ENCODE measurements around the gene CERS6.

Gene CERS6

DNA sequence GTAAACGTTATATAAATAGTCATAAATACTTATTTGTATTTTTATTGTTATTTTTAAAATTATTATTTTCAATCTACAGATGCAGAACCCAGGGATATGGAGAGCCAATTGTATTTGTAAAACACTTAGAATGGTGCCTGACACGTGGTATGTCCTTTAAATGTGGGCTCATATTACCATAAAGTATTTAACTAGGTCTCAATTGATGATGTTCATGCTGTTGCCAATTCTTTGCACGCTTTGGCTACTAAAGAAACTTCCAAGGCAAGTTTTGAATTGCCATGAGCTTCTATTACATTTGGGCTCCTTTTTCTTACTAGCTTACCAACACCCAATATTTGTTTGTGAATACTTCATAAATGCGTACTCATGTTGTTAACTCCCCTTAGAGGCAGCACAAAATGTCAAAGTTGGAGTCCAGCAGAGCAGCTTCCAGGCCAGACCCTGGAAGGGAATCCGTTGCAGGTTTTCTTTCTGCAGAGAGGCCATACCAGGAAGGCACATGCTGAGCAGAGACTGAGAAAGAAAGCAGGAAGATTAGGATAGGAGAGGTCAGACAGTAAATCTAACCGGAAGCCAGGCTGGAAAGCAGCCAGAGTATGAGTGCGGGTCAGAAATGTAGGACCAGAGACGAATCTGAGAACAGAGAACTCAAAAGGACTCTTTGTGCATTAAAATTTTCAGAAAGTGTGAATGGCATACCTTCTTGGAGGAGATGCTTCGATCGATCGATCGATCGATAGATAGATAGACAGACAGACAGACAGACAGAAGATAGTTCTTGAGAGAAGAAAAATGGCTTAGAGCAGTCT is 342.2 kb downstream of the CERS6 start:
- TF ChIP-seq, protein P1, sequence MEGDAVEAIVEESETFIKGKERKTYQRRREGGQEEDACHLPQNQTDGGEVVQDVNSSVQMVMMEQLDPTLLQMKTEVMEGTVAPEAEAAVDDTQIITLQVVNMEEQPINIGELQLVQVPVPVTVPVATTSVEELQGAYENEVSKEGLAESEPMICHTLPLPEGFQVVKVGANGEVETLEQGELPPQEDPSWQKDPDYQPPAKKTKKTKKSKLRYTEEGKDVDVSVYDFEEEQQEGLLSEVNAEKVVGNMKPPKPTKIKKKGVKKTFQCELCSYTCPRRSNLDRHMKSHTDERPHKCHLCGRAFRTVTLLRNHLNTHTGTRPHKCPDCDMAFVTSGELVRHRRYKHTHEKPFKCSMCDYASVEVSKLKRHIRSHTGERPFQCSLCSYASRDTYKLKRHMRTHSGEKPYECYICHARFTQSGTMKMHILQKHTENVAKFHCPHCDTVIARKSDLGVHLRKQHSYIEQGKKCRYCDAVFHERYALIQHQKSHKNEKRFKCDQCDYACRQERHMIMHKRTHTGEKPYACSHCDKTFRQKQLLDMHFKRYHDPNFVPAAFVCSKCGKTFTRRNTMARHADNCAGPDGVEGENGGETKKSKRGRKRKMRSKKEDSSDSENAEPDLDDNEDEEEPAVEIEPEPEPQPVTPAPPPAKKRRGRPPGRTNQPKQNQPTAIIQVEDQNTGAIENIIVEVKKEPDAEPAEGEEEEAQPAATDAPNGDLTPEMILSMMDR (IDR thresholded peaks at IDR 0.05; ENCODE audit: low read length, missing control alignments), result no peak
- no peak for DNase-seq (ENCODE audit: low read depth)
- H3K4me3 ChIP-seq (replicated peaks; ENCODE audit: low read depth, low read length), result no peak overlapping the region

DNA sequence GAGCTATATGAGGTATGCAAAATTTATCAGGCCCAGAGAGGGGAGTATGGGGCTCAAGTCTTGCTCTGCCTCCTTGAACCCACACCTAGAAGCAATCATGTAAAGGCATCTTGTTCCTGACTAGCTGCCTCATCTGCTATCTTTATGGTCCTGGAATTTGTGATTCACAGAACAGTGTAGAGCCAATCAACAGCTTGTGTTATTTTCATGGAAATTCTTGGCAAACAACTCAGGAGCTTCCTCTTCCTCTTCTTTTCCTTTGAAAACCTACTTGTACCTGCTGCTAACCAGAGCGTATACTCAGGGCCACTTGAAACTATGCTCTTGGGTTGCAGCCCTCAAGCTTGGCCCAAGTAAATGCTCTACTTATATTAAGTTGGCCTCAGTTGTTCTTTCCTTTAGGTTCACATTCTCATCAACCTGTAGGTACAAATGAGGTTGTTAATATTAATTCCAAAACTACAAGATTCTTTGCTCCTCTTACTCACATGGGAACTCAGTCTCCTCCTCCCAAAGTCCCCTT is 342.9 kb downstream of the CERS6 start:
- TF ChIP-seq, protein P1 (IDR thresholded peaks at IDR 0.05; ENCODE audit: low read length, missing control alignments), result no peak
- no peak overlapping the region for H3K4me3 ChIP-seq (replicated peaks; ENCODE audit: low read depth, low read length)
- no peak for DNase-seq (ENCODE audit: low read depth)

DNA sequence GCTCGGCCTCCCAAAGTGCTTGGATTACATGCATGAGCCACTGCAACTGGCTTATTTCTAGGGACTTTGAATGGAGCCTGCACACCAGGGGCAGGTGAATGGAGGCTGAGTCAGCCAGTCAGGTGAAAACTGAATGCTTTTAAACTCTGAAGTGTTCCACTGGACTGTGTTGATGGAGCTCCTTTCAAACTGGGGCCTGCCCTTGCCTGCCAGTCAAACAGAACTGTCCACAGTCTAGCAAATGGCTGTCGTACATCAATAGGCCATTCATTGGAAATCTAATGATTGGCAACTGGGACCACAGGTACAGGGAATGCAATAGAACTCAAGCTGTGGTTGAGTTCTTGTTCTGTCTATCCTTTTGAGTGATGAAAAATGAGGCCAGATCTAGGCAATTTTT is 345.4 kb downstream of the CERS6 start:
- DNase-seq (ENCODE audit: low read depth), result no peak
- no peak overlapping the region for H3K4me3 ChIP-seq (replicated peaks; ENCODE audit: low read depth, low read length)
- TF ChIP-seq, protein P1 (IDR thresholded peaks at IDR 0.05; ENCODE audit: low read length, missing control alignments), result no peak

DNA sequence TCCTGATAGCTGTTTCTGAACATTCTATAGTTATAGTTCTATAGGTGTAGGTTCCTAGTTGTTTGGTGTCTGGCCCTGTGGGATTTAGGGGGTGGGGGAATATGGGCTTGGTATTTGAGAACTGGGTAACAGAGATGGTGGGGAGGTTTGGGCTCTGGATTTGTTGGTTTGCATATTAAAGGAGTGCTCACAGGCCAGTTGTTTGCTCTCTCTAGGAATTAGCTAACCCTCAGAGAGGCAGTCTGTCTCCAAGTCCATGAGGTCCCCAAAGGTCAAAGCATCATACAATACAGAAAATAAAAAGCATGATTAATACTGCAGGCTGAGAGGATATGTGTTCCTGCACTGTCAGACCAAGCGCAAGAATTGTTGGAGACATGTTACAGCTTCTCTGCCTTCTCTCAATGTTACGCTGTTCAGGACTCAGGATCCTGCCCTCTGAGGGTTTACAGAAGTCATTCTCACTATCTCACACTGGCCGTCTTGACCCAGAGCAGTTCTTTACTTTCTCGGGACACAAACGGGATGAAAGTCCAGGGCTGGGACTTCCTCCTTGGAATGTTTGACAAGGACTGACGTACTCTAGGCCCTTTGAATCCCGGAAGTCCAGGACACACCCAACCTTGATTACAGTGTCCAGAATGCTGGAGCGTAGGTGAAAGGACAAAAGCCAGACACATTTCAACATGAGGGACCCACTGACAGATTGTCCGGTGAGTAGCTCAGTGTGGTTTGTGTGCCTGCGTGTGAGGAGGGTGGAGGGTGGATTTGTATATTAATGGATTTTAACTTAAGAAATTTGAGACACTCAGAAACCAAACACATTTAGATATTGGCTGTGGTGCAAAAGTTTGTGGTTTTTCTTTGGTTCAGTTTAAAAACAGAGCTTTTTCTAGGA is 346.1 kb downstream of the CERS6 start, which contains the start of gene NOSTRIN:
Gene NOSTRIN (plus strand): TSS at position 677 of the 898 bp plus-strand sequence. CDS start 10 bp downstream, at position 687.
- TF ChIP-seq, protein P1 (IDR thresholded peaks at IDR 0.05; ENCODE audit: low read length, missing control alignments), result no peak
- peak; percentile 60 for DNase-seq (ENCODE audit: low read depth)
- H3K4me3 ChIP-seq (replicated peaks; ENCODE audit: low read depth, low read length), result no peak within 1 kb of the TSS

DNA sequence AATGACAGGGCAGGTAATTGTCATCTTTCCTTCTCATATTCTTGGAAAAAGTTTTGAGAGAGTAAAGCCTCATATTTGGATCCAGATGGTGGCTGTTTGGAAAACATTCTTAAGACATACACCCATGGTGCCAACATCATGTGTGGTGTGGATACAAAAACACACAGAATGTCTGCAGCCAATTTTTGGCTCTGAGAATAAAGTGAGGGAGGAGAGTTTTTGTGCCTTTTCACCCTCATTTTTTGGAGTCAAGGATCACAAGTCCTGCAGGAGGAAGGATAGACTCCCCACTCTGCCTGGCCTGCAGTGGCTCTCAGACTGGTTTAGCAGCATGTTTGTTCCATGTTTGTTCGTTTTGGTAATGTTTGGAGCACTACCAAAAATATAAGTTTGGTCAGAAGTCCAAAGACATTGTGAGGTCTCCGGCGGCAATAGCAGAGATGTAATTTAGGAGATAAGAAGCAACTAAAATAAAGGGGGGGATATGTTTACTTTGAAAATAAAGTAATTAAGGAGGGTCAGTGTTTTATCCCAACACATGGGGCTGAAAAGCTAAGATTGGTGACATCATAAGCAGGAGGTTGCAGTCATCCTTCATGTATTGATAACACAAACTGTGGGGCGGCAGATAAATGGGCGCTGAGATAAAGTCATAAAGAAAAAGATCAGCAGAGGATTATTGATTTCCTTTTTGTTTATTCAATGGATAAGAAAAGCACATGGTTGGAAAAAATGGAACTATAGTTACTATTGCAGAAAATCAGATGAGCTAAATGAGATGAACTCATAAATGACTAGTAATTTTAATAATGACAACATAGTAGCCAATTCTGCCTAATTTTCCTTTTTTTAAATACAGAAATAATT is 347.0 kb downstream of the CERS6 start:
- DNase-seq (ENCODE audit: low read depth), result no peak
- TF ChIP-seq, protein P1 (IDR thresholded peaks at IDR 0.05; ENCODE audit: low read length, missing control alignments), result no peak
- H3K4me3 ChIP-seq (replicated peaks; ENCODE audit: low read depth, low read length), result no peak overlapping the region

DNA sequence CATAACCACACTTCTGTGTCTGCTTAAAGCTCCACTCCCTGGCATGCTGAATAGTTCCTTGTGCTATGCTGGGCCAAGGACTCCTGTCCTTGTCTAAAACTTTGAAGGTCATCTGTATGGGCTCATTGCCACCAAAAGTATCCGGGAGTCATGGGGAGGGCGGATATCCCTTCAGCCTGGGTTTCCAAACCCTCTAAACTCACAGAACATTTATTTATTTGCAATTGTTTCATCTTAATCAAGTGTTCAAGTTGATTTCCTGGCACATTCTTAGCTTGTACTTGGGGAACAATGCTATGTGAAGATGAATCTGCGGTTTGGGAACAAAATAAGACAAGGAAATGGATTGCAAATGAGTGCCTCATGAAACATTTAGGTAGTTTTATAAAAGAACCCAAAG is 348.1 kb downstream of the CERS6 start:
- TF ChIP-seq, protein P1 (IDR thresholded peaks at IDR 0.05; ENCODE audit: low read length, missing control alignments), result no peak
- DNase-seq (ENCODE audit: low read depth), result no peak
- no peak overlapping the region for H3K4me3 ChIP-seq (replicated peaks; ENCODE audit: low read depth, low read length)
